Effector memory CD4-positive, alpha-beta T cell (primary cell): ENCODE measurements around the gene CCDC47.
"Not testable (repeated sequence)": the region's sequence is repeated elsewhere in the genome, so short reads cannot be mapped to it uniquely, and the experiment has no call there.

Experiments used
- DNase-seq, 3 donors: peaks; one replicate each; pipeline ENCODE4 v3.0.0-alpha.2; 2020
- H3K27ac ChIP-seq: 2 replicates; pipeline ENCODE4 v1.7.0; 2013; ENCODE audit warnings: mild to moderate bottlenecking, low read length, moderate library complexity; ENCODE audit not compliant: insufficient read depth, poor library complexity, severe bottlenecking
- H3K27me3 ChIP-seq: replicated peaks from 2 replicates; pipeline ENCODE4 v1.7.0; 2013; ENCODE audit warnings: mild to moderate bottlenecking, low read length; ENCODE audit not compliant: insufficient read depth, control insufficient read depth, poor library complexity, severe bottlenecking
- H3K36me3 ChIP-seq: 2 replicates; pipeline ENCODE4 v1.7.0; 2013; ENCODE audit warnings: mild to moderate bottlenecking, low read length, moderate library complexity; ENCODE audit not compliant: control insufficient read depth, insufficient read depth
- H3K4me1 ChIP-seq: 2 replicates; pipeline ENCODE4 v1.7.0; 2013; ENCODE audit warnings: low read length, mild to moderate bottlenecking; ENCODE audit not compliant: control insufficient read depth, insufficient read depth, poor library complexity, severe bottlenecking
- H3K4me3 ChIP-seq: 2 replicates; pipeline ENCODE4 v1.7.0; 2013; ENCODE audit warnings: low read length, low read depth, mild to moderate bottlenecking; ENCODE audit not compliant: insufficient read depth, poor library complexity, severe bottlenecking
- H3K9me3 ChIP-seq: 2 replicates; pipeline ENCODE4 v1.7.0; 2013; ENCODE audit warnings: mild to moderate bottlenecking, low read length, moderate library complexity; ENCODE audit not compliant: control insufficient read depth

Gene CCDC47

DNA sequence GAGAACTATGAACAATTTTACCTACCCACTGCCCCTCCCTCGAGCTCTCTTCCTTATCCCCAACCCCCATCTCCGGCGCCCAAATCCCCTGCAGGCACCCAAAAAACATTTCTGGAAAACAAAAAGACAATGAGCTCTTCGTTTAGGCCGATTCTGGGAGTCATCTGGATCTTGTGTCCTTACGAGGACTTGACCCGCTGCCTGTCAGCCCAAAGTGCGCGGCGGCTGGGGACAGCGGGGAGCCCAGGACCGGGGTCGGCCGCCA is 32.3 kb downstream of the CCDC47 start:
- H3K27me3 ChIP-seq = no peaks in the 10 kb centered on the region
- DNase-seq = no peak
- peaks cover 8% of the 10 kb centered on the region for H3K4me1 ChIP-seq
- H3K27ac ChIP-seq = peak overlapping the region; percentile 91
- no peaks in the 10 kb centered on the region for H3K9me3 ChIP-seq
- H3K36me3 ChIP-seq = no peaks in the 10 kb centered on the region
- peak overlapping the region; percentile 74 for H3K4me3 ChIP-seq

DNA sequence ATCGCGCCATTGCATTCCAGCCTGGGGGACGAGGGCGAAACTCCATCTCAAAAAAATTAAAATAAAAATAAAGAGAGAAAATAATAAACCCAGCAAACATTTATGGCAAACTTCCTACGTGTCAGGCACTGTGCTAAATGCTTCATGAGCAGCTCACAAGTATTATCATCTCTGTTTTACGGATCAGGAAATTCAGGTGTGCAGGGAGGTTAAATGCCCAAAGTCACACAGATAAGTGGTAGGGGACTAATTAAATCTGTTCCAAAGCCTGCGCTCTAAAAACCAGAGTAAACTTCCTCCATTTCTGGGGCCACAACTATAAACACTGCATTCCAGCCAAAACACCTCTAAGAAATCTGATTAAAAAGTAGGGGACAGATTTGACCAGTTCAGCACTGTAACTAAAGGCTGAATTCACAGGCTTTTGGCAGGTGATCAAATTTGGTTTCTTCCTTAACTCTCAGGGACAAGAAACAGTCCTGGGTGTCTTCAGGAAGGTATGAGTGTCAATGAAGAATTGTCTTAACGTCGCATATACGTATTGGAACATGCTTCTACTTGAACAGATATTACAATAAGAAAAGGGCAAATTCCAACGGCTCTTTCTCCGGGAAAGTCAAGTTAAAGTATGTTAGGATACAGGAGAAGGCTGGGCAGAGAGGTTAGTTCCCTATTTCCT is 32.8 kb downstream of the CCDC47 start:
- Histone ChIP-seq H3K36me3 (no peaks in the 10 kb centered on the region), H3K27me3 (no peaks in the 10 kb centered on the region), H3K9me3 (no peaks in the 10 kb centered on the region), H3K27ac (peak overlapping the region; percentile 91), H3K4me3 (peak overlapping the region; percentile 74), H3K4me1 (peaks cover 8% of the 10 kb centered on the region)
- no peak for DNase-seq

GRCh38 chr17:63735691-63736090 is 37.7 kb downstream of the CCDC47 start:
- no peaks in the 10 kb centered on the region for H3K9me3 ChIP-seq
- no peaks in the 10 kb centered on the region for H3K36me3 ChIP-seq
- H3K27ac ChIP-seq = no peak overlapping the region
- no peaks in the 10 kb centered on the region for H3K27me3 ChIP-seq
- no peak for DNase-seq
- H3K4me1 ChIP-seq = peaks cover 7% of the 10 kb centered on the region
- H3K4me3 ChIP-seq = no peak overlapping the region

GRCh38 chr17:63722403-63722802 is 51.0 kb downstream of the CCDC47 start:
- Histone ChIP-seq H3K36me3 (peaks cover 4% of the 10 kb centered on the region), H3K4me3 (no peak overlapping the region), H3K4me1 (no peaks in the 10 kb centered on the region), H3K27me3 (no peaks in the 10 kb centered on the region), H3K27ac (no peak overlapping the region), H3K9me3 (no peaks in the 10 kb centered on the region)
- DNase-seq = no peak

- H3K4me1 ChIP-seq, H3K27me3 ChIP-seq, DNase-seq, H3K36me3 ChIP-seq, H3K27ac ChIP-seq, H3K4me3 ChIP-seq, H3K9me3 ChIP-seq: not testable (repeated sequence)
Observed at GRCh38 chr17:63720194-63720593, 53.2 kb downstream of the CCDC47 start.

GRCh38 chr17:63718988-63719387 is 54.4 kb downstream of the CCDC47 start:
- H3K4me3 ChIP-seq = no peak overlapping the region
- no peak for DNase-seq
- no peaks in the 10 kb centered on the region for H3K36me3 ChIP-seq
- H3K4me1 ChIP-seq = no peaks in the 10 kb centered on the region
- H3K9me3 ChIP-seq = no peaks in the 10 kb centered on the region
- H3K27ac ChIP-seq = no peak overlapping the region
- H3K27me3 ChIP-seq = no peaks in the 10 kb centered on the region

DNA sequence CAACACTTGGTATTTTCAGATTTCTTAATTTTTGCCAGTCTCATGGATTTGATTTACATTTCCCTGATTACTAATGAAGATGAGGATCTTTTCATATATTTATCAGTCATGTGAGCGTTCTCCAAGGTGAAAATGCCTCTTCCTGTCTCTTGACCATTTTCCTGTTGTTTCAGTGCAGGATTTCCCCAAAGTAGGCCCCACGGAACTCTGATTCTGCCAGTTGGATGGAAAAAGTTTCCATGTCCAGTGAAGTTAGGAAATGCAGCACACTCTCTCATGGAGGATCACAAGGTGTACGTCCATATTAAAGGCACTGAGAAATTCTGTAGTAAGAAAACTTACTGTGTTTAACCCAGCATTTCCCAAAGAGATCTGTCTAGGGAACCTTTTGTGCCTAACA is 57.0 kb downstream of the CCDC47 start:
- H3K9me3 ChIP-seq = no peaks in the 10 kb centered on the region
- no peak overlapping the region for H3K4me3 ChIP-seq
- no peak for DNase-seq
- no peaks in the 10 kb centered on the region for H3K36me3 ChIP-seq
- H3K27ac ChIP-seq = no peak overlapping the region
- no peaks in the 10 kb centered on the region for H3K4me1 ChIP-seq
- no peaks in the 10 kb centered on the region for H3K27me3 ChIP-seq

- Histone ChIP-seq H3K9me3 (no peaks in the 10 kb centered on the region), H3K27me3 (no peaks in the 10 kb centered on the region), H3K4me1 (peaks cover 9% of the 10 kb centered on the region), H3K4me3 (no peak overlapping the region), H3K36me3 (no peaks in the 10 kb centered on the region), H3K27ac (no peak overlapping the region)
- DNase-seq = no peak
Observed at GRCh38 chr17:63714550-63715277, 58.7 kb downstream of the CCDC47 start.

DNA sequence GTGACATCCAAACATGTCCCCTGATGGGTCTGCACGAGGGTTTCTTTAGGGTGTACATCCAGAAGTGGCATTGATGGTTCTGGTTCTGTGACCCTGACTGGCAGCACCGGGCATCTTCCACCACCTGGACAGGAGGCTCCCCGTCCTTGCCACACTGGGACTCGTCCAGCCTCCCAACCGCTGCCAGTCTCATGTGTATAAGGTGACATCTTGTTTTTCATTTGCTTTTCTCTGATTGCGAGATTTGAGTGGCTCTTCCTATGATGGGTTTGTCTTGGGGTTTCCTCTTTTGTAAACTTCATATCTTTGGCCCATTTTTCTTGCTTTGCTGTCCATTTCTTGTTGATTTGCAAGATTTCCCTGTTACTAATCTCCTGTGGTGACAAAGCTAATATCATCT is 64.3 kb downstream of the CCDC47 start:
- Histone ChIP-seq H3K27me3 (no peaks in the 10 kb centered on the region), H3K4me3 (no peak overlapping the region), H3K9me3 (no peaks in the 10 kb centered on the region), H3K27ac (peak overlapping the region; percentile 17), H3K4me1 (peaks cover 60% of the 10 kb centered on the region), H3K36me3 (no peaks in the 10 kb centered on the region)
- DNase-seq = no peak

DNA sequence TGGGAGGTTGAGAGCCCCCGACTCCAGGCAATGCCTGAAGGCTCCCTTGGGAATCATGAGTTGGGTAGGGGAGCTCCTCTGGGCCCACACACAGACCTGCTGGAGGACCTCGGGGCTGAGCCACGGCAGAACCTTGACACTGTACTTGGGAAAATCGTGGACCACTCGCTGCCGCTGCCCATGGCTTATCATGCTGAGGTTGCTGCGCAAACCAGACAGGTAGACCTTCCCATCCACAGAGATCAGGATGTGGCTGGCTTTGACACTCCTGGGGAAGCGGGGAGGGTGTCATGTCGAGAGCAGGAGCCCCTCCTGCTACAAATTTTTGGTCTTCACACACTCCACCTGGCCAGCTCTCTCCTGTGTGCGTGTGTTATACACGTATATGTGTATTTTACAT is 66.2 kb downstream of the CCDC47 start:
- H3K4me3 ChIP-seq = peak overlapping the region; percentile 44
- H3K27me3 ChIP-seq = no peaks in the 10 kb centered on the region
- no peaks in the 10 kb centered on the region for H3K9me3 ChIP-seq
- H3K27ac ChIP-seq = peak overlapping the region; percentile 66
- H3K4me1 ChIP-seq = peaks cover 80% of the 10 kb centered on the region
- DNase-seq = peak in 1 of 3 donors; percentile 25
- peaks cover 5% of the 10 kb centered on the region for H3K36me3 ChIP-seq
